CD4-positive, alpha-beta memory T cell (primary cell): ENCODE measurements around the gene DNAAF8. TPM values are rescaled to one million over a fixed set of nuclear protein-coding genes. Genes with fewer than 3 reads are reported as not detected.

Experiments
- CTCF ChIA-PET: fragments of 350-600 bp; sonication (Branson Sonifier 250); formaldehyde crosslinking; loops from one replicate; lab custom pipeline; 2021; ENCODE audit warnings: inconsistent platforms; ENCODE audit not compliant: partially characterized antibody; lab: Charles Lee
- POLR2A ChIA-PET: fragments of 350-600 bp; sonication (Branson Sonifier 250); formaldehyde crosslinking; loops from one replicate; lab custom pipeline; 2021; ENCODE audit not compliant: partially characterized antibody; lab: Charles Lee
- DNase-seq, 5 donors: peaks; one replicate each; pipeline versions ENCODE4 v3.0.0 to v3.0.0-alpha.2; 2020 to 2022; ENCODE audit warnings: mixed read lengths in 1 of 5
- H3K27ac ChIP-seq: one replicate; pipeline ENCODE4 v1.7.0; 2013; ENCODE audit warnings: low read depth, low read length
- H3K27me3 ChIP-seq: 2 replicates; pipeline ENCODE4 v1.7.0; 2013; ENCODE audit warnings: mild to moderate bottlenecking, low read length, moderate library complexity; ENCODE audit not compliant: insufficient read depth
- H3K36me3 ChIP-seq: 2 replicates; pipeline ENCODE4 v1.7.0; 2013; ENCODE audit warnings: mild to moderate bottlenecking, low read length, moderate library complexity; ENCODE audit not compliant: insufficient read depth
- H3K4me1 ChIP-seq: 2 replicates; pipeline ENCODE4 v1.7.0; 2013; ENCODE audit warnings: mild to moderate bottlenecking, low read length, moderate library complexity; ENCODE audit not compliant: insufficient read depth
- H3K4me3 ChIP-seq, 2 donors: one replicate each; pipeline ENCODE4 v1.7.0; 2013; ENCODE audit warnings: low read length in 2 of 2, mild to moderate bottlenecking in 1 of 2
- H3K9me3 ChIP-seq, 2 donors: one replicate each; pipeline ENCODE4 v1.7.0; 2013; ENCODE audit warnings: low read length in 2 of 2, control low read depth in 1 of 2; ENCODE audit not compliant: control insufficient read depth in 1 of 2
- H3K27ac Mint-ChIP-seq, 7 donors: one replicate each; pipeline ENCODE4 v1.8.0; 2020 to 2021; ENCODE audit warnings: mixed read lengths in 7 of 7, mild to moderate bottlenecking in 6 of 7, inconsistent platforms in 3 of 7, moderate library complexity in 3 of 7
- H3K27me3 Mint-ChIP-seq, 2 donors: one replicate each; pipeline ENCODE4 v1.8.0; 2020 to 2021; ENCODE audit warnings: mixed read lengths in 2 of 2
- H3K36me3 Mint-ChIP-seq, 2 donors: one replicate each; pipeline ENCODE4 v1.8.0; 2020 to 2021; ENCODE audit warnings: mixed read lengths in 2 of 2, inconsistent platforms in 1 of 2, mild to moderate bottlenecking in 1 of 2
- H3K4me1 Mint-ChIP-seq, 4 donors: one replicate each; pipeline ENCODE4 v1.8.0; 2020 to 2021; ENCODE audit warnings: mixed read lengths in 4 of 4, mild to moderate bottlenecking in 1 of 4
- H3K4me3 Mint-ChIP-seq, 8 donors: one replicate each; pipeline ENCODE4 v1.8.0; 2020 to 2021; ENCODE audit warnings: mixed read lengths in 8 of 8, mild to moderate bottlenecking in 7 of 8, moderate library complexity in 6 of 8, inconsistent platforms in 3 of 8
- H3K9me3 Mint-ChIP-seq, 8 donors: one replicate each; pipeline ENCODE4 v1.8.0; 2020 to 2021; ENCODE audit warnings: mixed read lengths in 8 of 8, mild to moderate bottlenecking in 5 of 8, inconsistent platforms in 3 of 8, moderate library complexity in 1 of 8
- intact Hi-C: fragments of 100-400 bp; cut with micrococcal nuclease; formaldehyde crosslinking; loops from one replicate; pipeline ENCODE4 v1.15.1; 2023
- polyA plus RNA-seq, 2 donors: library from polyadenylated mRNA; unstranded; fragments of 300-500 nt; fragmentation: Illumina TruSeq; gene quantifications; one replicate each; pipeline ENCODE4 v1.2.3, GENCODE V29; 2021
- total RNA-seq, 2 experiments: library from RNA; stranded (reverse); gene quantifications; one replicate each; pipeline ENCODE4 v1.2.3, GENCODE V29; 2021

DNAAF8 gene
- total and polyA plus RNA-seq, 4 experiments from 2014 or later, result 0.11 to 0.64 (median 0.12) TPM; not detected in 1

- H3K4me3 Mint-ChIP-seq, result no peak overlapping the region
- no peak for DNase-seq
- H3K27ac ChIP-seq, result no peak overlapping the region
- H3K4me3 ChIP-seq, result no peak overlapping the region
- H3K27me3 Mint-ChIP-seq, result no peaks in the 10 kb centered on the region
- H3K27ac Mint-ChIP-seq, result peak overlapping the region in 2 of 7 donors; percentile 35 to 48
- H3K4me1 Mint-ChIP-seq, result peaks cover 0 to 5% (median 2%) of the 10 kb centered on the region in 4 donors
- no peaks in the 10 kb centered on the region for H3K9me3 Mint-ChIP-seq
- peaks cover 17 to 43% of the 10 kb centered on the region in 2 donors for H3K36me3 Mint-ChIP-seq
- H3K9me3 ChIP-seq, result no peaks in the 10 kb centered on the region
- H3K27me3 ChIP-seq, result no peaks in the 10 kb centered on the region
- no peaks in the 10 kb centered on the region for H3K4me1 ChIP-seq
- CTCF ChIA-PET, result no interaction called here
- H3K36me3 ChIP-seq, result peaks cover 6% of the 10 kb centered on the region
- POLR2A ChIA-PET, result interaction anchor here (1.0 to 2.5 kb wide), 2 partner anchors 13 to 27 kb away, joined by 3 to 9 read pairs; partner anchors contain the start of genes ANKS3, DNAAF8 and NUDT16L1
- intact Hi-C loops, result no loop called here
Observed at GRCh38 chr16:4706871-4707270, 27.5 kb upstream of the DNAAF8 start.

- Mint-ChIP-seq H3K4me3 (no peak overlapping the region), H3K9me3 (no peaks in the 10 kb centered on the region), H3K27me3 (no peaks in the 10 kb centered on the region), H3K27ac (peak overlapping the region in 1 of 7 donors; percentile 47), H3K4me1 (peaks cover 0 to 5% (median 3%) of the 10 kb centered on the region in 4 donors), H3K36me3 (peaks cover 26 to 54% of the 10 kb centered on the region in 2 donors)
- no peak for DNase-seq
- no peak overlapping the region for H3K27ac ChIP-seq
- H3K4me1 ChIP-seq, result no peaks in the 10 kb centered on the region
- no peak overlapping the region for H3K4me3 ChIP-seq
- POLR2A ChIA-PET, result interaction anchor here (1.2 kb wide), 1 partner anchor 16 kb away, joined by 3 read pairs; the partner anchor contains the start of gene NUDT16L1
- H3K36me3 ChIP-seq, result no peaks in the 10 kb centered on the region
- CTCF ChIA-PET, result interaction anchor here (1.2 to 1.3 kb wide), 2 partner anchors 10 to 86 kb away, joined by 3 read pairs; no protein-coding TSS in a partner anchor
- intact Hi-C loops, result no loop called here
- no peaks in the 10 kb centered on the region for H3K27me3 ChIP-seq
- no peaks in the 10 kb centered on the region for H3K9me3 ChIP-seq
Observed at GRCh38 chr16:4709481-4709880, 24.9 kb upstream of the DNAAF8 start.

- no peaks in the 10 kb centered on the region for H3K9me3 ChIP-seq
- H3K4me1 ChIP-seq, result no peaks in the 10 kb centered on the region
- Mint-ChIP-seq H3K27me3 (no peaks in the 10 kb centered on the region), H3K36me3 (peaks cover 26 to 38% of the 10 kb centered on the region in 2 donors), H3K4me1 (peaks cover 0 to 2% (median under 1%) of the 10 kb centered on the region in 4 donors), H3K27ac (peak overlapping the region in 3 of 7 donors; percentile 5 to 31 (median 18)), H3K4me3 (no peak overlapping the region), H3K9me3 (no peaks in the 10 kb centered on the region)
- DNase-seq, result no peak
- no peaks in the 10 kb centered on the region for H3K36me3 ChIP-seq
- H3K27ac ChIP-seq, result no peak overlapping the region
- intact Hi-C loops, result no loop called here
- ChIA-PET POLR2A (no interaction called here), CTCF (no interaction called here)
- H3K4me3 ChIP-seq, result no peak overlapping the region
- no peaks in the 10 kb centered on the region for H3K27me3 ChIP-seq
Observed at GRCh38 chr16:4713663-4714501, 20.5 kb upstream of the DNAAF8 start.

- no peak overlapping the region for H3K27ac ChIP-seq
- H3K36me3 ChIP-seq, result no peaks in the 10 kb centered on the region
- H3K4me3 Mint-ChIP-seq, result no peak overlapping the region
- H3K9me3 Mint-ChIP-seq, result no peaks in the 10 kb centered on the region
- DNase-seq, result no peak
- no peak overlapping the region for H3K27ac Mint-ChIP-seq
- H3K4me1 Mint-ChIP-seq, result peaks cover 0 to 2% (median under 1%) of the 10 kb centered on the region in 4 donors
- H3K36me3 Mint-ChIP-seq, result peaks cover 26 to 32% of the 10 kb centered on the region in 2 donors
- CTCF ChIA-PET, result no interaction called here
- no peak overlapping the region for H3K4me3 ChIP-seq
- H3K9me3 ChIP-seq, result no peaks in the 10 kb centered on the region
- H3K27me3 Mint-ChIP-seq, result no peaks in the 10 kb centered on the region
- no peaks in the 10 kb centered on the region for H3K27me3 ChIP-seq
- POLR2A ChIA-PET, result no interaction called here
- intact Hi-C loops, result no loop called here
- no peaks in the 10 kb centered on the region for H3K4me1 ChIP-seq
Observed at GRCh38 chr16:4714996-4715395, 19.3 kb upstream of the DNAAF8 start.

GRCh38 chr16:4718466-4718865 is 15.9 kb upstream of the DNAAF8 start:
- no peak for DNase-seq
- Mint-ChIP-seq H3K9me3 (no peaks in the 10 kb centered on the region), H3K36me3 (peaks cover 24% of the 10 kb centered on the region in 2 donors), H3K27ac (peak overlapping the region in 2 of 7 donors; percentile 5 to 24), H3K4me3 (no peak overlapping the region), H3K4me1 (peaks cover 0 to 2% (median 0%) of the 10 kb centered on the region in 4 donors), H3K27me3 (no peaks in the 10 kb centered on the region)
- intact Hi-C loops, result no loop called here
- no peaks in the 10 kb centered on the region for H3K36me3 ChIP-seq
- H3K4me3 ChIP-seq, result no peak overlapping the region
- ChIA-PET POLR2A (no interaction called here), CTCF (no interaction called here)
- no peaks in the 10 kb centered on the region for H3K4me1 ChIP-seq
- H3K27me3 ChIP-seq, result no peaks in the 10 kb centered on the region
- H3K27ac ChIP-seq, result no peak overlapping the region
- H3K9me3 ChIP-seq, result no peaks in the 10 kb centered on the region

- Mint-ChIP-seq H3K4me1 (peaks cover 0 to 2% (median 0%) of the 10 kb centered on the region in 4 donors), H3K36me3 (peaks cover 8 to 31% of the 10 kb centered on the region in 2 donors), H3K27me3 (no peaks in the 10 kb centered on the region), H3K4me3 (no peak overlapping the region), H3K9me3 (no peaks in the 10 kb centered on the region), H3K27ac (peak overlapping the region in 1 of 7 donors; percentile 42)
- ChIA-PET CTCF (no interaction called here), POLR2A (no interaction called here)
- DNase-seq, result no peak
- intact Hi-C loops, result no loop called here
- H3K4me3 ChIP-seq, result no peak overlapping the region
- H3K27me3 ChIP-seq, result no peaks in the 10 kb centered on the region
- no peaks in the 10 kb centered on the region for H3K4me1 ChIP-seq
- H3K36me3 ChIP-seq, result peaks cover 6% of the 10 kb centered on the region
- no peak overlapping the region for H3K27ac ChIP-seq
- H3K9me3 ChIP-seq, result no peaks in the 10 kb centered on the region
Observed at GRCh38 chr16:4723071-4723767, 11.1 kb upstream of the DNAAF8 start.
